BLaER1 treated with 17β-estradiol and CSF1 and Interleukin-3, amounts not matched to agents 10 nM and 100 nM (cell line): ENCODE results near the gene DHX16.
A peak's percentile ranks its signal among the peaks of the same experiment; 100 is the strongest.

ENCODE experiments used
- H3K27ac ChIP-seq, 11 experiments: shearing (Covaris generic); formaldehyde crosslinking; 2 replicates each; pipeline ENCODE4 v1.8.1; 2022
- H3K27me3 ChIP-seq, 11 experiments: shearing (Covaris generic); formaldehyde crosslinking; 2 replicates each; pipeline ENCODE4 v1.8.1; 2022
- H3K36me3 ChIP-seq, 11 experiments: shearing (Covaris generic); formaldehyde crosslinking; 2 replicates each; pipeline ENCODE4 v1.8.1; 2022
- H3K4me1 ChIP-seq, 10 experiments: shearing (Covaris generic); formaldehyde crosslinking; 2 replicates each; pipeline ENCODE4 v1.8.1; 2022
- H3K4me2 ChIP-seq, 11 experiments: shearing (Covaris generic); formaldehyde crosslinking; 2 replicates each; pipeline ENCODE4 v1.8.1; 2022
- H3K4me3 ChIP-seq, 10 experiments: shearing (Covaris generic); formaldehyde crosslinking; 2 replicates each; pipeline ENCODE4 v1.8.1; 2022
- H3K9ac ChIP-seq, 11 experiments: shearing (Covaris generic); formaldehyde crosslinking; 2 replicates each; pipeline ENCODE4 v1.8.1; 2022
- H3K9me3 ChIP-seq, 11 experiments: shearing (Covaris generic); formaldehyde crosslinking; replicated peaks in 1 of 11; 2 replicates each; pipeline ENCODE4 v1.8.1; 2022
- H4K20me1 ChIP-seq, 11 experiments: shearing (Covaris generic); formaldehyde crosslinking; 2 replicates each; pipeline ENCODE4 v1.8.1; 2022
- Cebpa-rat ChIP-seq, 11 experiments: shearing (Covaris generic); IDR thresholded peaks; 2 replicates each; pipeline ENCODE4 v1.8.1; 2022

The DHX16 gene

GRCh38 chr6:30654798-30655742 is 17.7 kb downstream of the DHX16 start:
- H3K36me3 ChIP-seq: peaks cover 94 to 100% (median 98%) of the 10 kb centered on the region in 11 experiments
- no peak overlapping the region for H3K27ac ChIP-seq
- H3K27me3 ChIP-seq: no peaks in the 10 kb centered on the region
- peaks cover 0 to 39% (median 0%) of the 10 kb centered on the region in 11 experiments; a peak in 8 of 22 replicates for H4K20me1 ChIP-seq
- 0 out of 22 replicates have a peak overlapping the region, but pooled peaks of 1 of the 11 experiments have one; percentile 5 for H3K9ac ChIP-seq
- H3K9me3 ChIP-seq: no peaks in the 10 kb centered on the region
- peaks cover 0 to 15% (median 4%) of the 10 kb centered on the region in 10 experiments; a peak in 7 of 20 replicates for H3K4me1 ChIP-seq
- H3K4me2 ChIP-seq: no peak overlapping the region
- no peak overlapping the region for H3K4me3 ChIP-seq
- no peak for TF ChIP-seq Cebpa-rat (IDR thresholded peaks at IDR 0.05)

- peaks cover 11 to 29% (median 22%) of the 10 kb centered on the region in 10 experiments for H3K4me1 ChIP-seq
- H3K4me3 ChIP-seq: no peak overlapping the region
- H3K4me2 ChIP-seq: no peak overlapping the region
- no peaks in the 10 kb centered on the region for H3K9me3 ChIP-seq
- no peak overlapping the region for H3K27ac ChIP-seq
- peaks cover 55 to 75% (median 67%) of the 10 kb centered on the region in 11 experiments for H3K36me3 ChIP-seq
- H3K27me3 ChIP-seq: no peaks in the 10 kb centered on the region
- H4K20me1 ChIP-seq: peaks cover 0 to 43% (median 5%) of the 10 kb centered on the region in 11 experiments; a peak in 9 of 22 replicates
- no peak overlapping the region for H3K9ac ChIP-seq
- no peak for TF ChIP-seq Cebpa-rat (IDR thresholded peaks at IDR 0.05)
Observed at GRCh38 chr6:30651143-30651542, 21.7 kb downstream of the DHX16 start.

- Histone ChIP-seq H3K27ac (peak overlapping the region; percentile 64 to 96 (median 88)), H3K9ac (peak overlapping the region; percentile 88 to 97 (median 91)), H3K36me3 (peaks cover 18 to 73% (median 59%) of the 10 kb centered on the region in 11 experiments), H3K9me3 (no peaks in the 10 kb centered on the region), H3K4me2 (peak overlapping the region; percentile 67 to 93 (median 85)), H3K4me3 (peak overlapping the region; percentile 87 to 100 (median 95)), H3K4me1 (peaks cover 18 to 63% (median 42%) of the 10 kb centered on the region in 10 experiments), H3K27me3 (no peaks in the 10 kb centered on the region), H4K20me1 (peaks cover 0 to 24% (median 2%) of the 10 kb centered on the region in 11 experiments; a peak in 8 of 22 replicates)
- no peak for TF ChIP-seq Cebpa-rat (IDR thresholded peaks at IDR 0.05)
Observed at GRCh38 chr6:30647242-30648116, 25.3 kb downstream of the DHX16 start.

- Histone ChIP-seq H3K4me3 (peak within 1 kb of the TSS; percentile 87 to 100 (median 95)), H4K20me1 (peaks cover 0 to 24% (median 0%) of the 10 kb centered on the region in 11 experiments; a peak in 7 of 22 replicates), H3K4me2 (peak within 1 kb of the TSS; percentile 67 to 93 (median 85)), H3K27ac (peak within 1 kb of the TSS; percentile 64 to 96 (median 88)), H3K9me3 (no peaks in the 10 kb centered on the region), H3K27me3 (no peaks in the 10 kb centered on the region), H3K9ac (peak within 1 kb of the TSS; percentile 88 to 97 (median 91)), H3K36me3 (peaks cover 16 to 72% (median 59%) of the 10 kb centered on the region in 11 experiments), H3K4me1 (peaks cover 18 to 63% (median 42%) of the 10 kb centered on the region in 10 experiments)
- no peak for TF ChIP-seq Cebpa-rat (IDR thresholded peaks at IDR 0.05)
Observed at GRCh38 chr6:30646450-30647241, 26.2 kb downstream of the DHX16 start, which contains the start of gene C6orf136. Gene C6orf136 (plus strand): TSS chr6:30647133. CDS start chr6:30647232, 99 bp downstream.

GRCh38 chr6:30645989-30646388 is 26.8 kb downstream of the DHX16 start:
- H3K4me3 ChIP-seq: peak overlapping the region in 3 of 10 experiments; percentile 87 to 99 (median 94); a peak in 3 of 20 replicates
- no peaks in the 10 kb centered on the region for H3K9me3 ChIP-seq
- peak overlapping the region in 10 of 11 experiments; percentile 21 to 97 (median 55); a peak in 17 of 22 replicates for H3K9ac ChIP-seq
- H3K4me2 ChIP-seq: peak overlapping the region; percentile 53 to 88 (median 79)
- peak overlapping the region in 3 of 11 experiments; percentile 16 to 35 (median 34); a peak in 4 of 22 replicates for H3K27ac ChIP-seq
- H3K36me3 ChIP-seq: peaks cover 16 to 72% (median 59%) of the 10 kb centered on the region in 11 experiments
- TF ChIP-seq Cebpa-rat (IDR thresholded peaks at IDR 0.05): no peak
- H3K4me1 ChIP-seq: peaks cover 18 to 63% (median 42%) of the 10 kb centered on the region in 10 experiments
- peaks cover 0 to 27% (median 0%) of the 10 kb centered on the region in 11 experiments; a peak in 7 of 22 replicates for H4K20me1 ChIP-seq
- H3K27me3 ChIP-seq: no peaks in the 10 kb centered on the region

- Histone ChIP-seq H3K4me2 (peak overlapping the region in 7 of 11 experiments; percentile 11 to 88 (median 75); a peak in 11 of 22 replicates), H3K9me3 (no peaks in the 10 kb centered on the region), H3K9ac (peak overlapping the region in 10 of 11 experiments; percentile 19 to 61 (median 48); a peak in 14 of 22 replicates)
Observed at GRCh38 chr6:30644769-30645168, 28.0 kb downstream of the DHX16 start.

GRCh38 chr6:30643656-30644055 is 29.1 kb downstream of the DHX16 start:
- Histone ChIP-seq H3K27me3 (no peaks in the 10 kb centered on the region), H3K9ac (peak overlapping the region in 6 of 11 experiments; percentile 28 to 57 (median 48); a peak in 7 of 22 replicates), H3K36me3 (peaks cover 26 to 76% (median 70%) of the 10 kb centered on the region in 11 experiments), H3K27ac (peak overlapping the region in 3 of 11 experiments; percentile 1 to 26 (median 10); a peak in 3 of 22 replicates), H3K4me1 (peaks cover 18 to 52% (median 33%) of the 10 kb centered on the region in 10 experiments), H3K9me3 (no peaks in the 10 kb centered on the region), H3K4me2 (peak overlapping the region in 3 of 11 experiments; percentile 38 to 88 (median 75); a peak in 4 of 22 replicates), H4K20me1 (peaks cover 0 to 28% (median 0%) of the 10 kb centered on the region in 11 experiments; a peak in 5 of 22 replicates), H3K4me3 (no peak overlapping the region)
- TF ChIP-seq Cebpa-rat (IDR thresholded peaks at IDR 0.05): no peak

More at GRCh38 chr6:30644769-30645168, 28.0 kb downstream of the DHX16 start:
- peaks cover 0 to 32% (median 0%) of the 10 kb centered on the region in 11 experiments; a peak in 7 of 22 replicates for H4K20me1 ChIP-seq
- peaks cover 24 to 72% (median 62%) of the 10 kb centered on the region in 11 experiments for H3K36me3 ChIP-seq
- peak overlapping the region in 6 of 11 experiments; percentile 15 to 49 (median 20); a peak in 9 of 22 replicates for H3K27ac ChIP-seq
- H3K4me3 ChIP-seq: no peak overlapping the region
- peaks cover 18 to 63% (median 42%) of the 10 kb centered on the region in 10 experiments for H3K4me1 ChIP-seq
- no peaks in the 10 kb centered on the region for H3K27me3 ChIP-seq
- no peak for TF ChIP-seq Cebpa-rat (IDR thresholded peaks at IDR 0.05)
